Head of caudate nucleus (tissue), 42 donors: ENCODE results near the gene TBC1D10A.

ENCODE experiments used
- DNase-seq, 42 donors: peaks; one replicate each; pipeline versions ENCODE4 v3.0.0 to v3.0.0-alpha.2; 2020 to 2021; ENCODE audit warnings: mixed read lengths in 7 of 42
- intact Hi-C: fragments of 100-400 bp; cut with DNase I; formaldehyde crosslinking; loops from one replicate; pipeline ENCODE4 v1.15.0; 2022

Gene TBC1D10A

DNA sequence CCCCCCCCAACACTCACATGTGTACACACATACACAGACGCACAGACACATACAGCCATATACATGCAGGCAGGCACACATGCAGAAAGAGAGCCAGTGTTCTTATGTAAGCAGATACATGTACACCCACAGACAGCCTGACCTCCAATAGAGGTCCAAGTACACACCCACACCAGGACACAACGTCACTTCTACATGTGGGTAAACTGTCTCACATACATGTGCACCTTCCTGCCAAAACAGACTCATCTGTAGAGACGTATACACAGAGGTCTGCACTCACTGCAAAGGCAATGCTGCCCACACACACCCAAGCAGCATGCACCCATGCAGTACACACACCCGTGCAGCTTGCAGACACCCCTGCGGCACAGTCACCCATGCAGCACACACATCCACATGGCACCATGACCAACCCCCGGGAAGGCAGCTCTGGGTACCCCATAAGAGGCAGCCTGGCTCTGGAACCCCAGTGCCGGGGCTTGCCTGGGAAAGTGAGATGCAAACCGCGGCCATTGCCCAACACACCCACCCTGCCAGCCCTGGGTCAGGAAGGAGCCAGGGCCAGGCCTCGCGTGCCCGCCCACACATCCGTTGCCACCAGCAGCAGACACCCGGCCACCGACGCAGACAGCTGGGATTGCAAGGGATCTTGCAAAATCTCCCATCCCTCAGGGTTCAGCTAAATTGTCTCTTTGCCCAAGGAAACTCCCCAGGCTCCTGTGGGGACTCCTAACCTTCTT is 47.5 kb downstream of the TBC1D10A start:
- DNase-seq: peak in 20 of 42 donors; percentile 27 to 74 (median 48)
- intact Hi-C loops: no loop called here

DNA sequence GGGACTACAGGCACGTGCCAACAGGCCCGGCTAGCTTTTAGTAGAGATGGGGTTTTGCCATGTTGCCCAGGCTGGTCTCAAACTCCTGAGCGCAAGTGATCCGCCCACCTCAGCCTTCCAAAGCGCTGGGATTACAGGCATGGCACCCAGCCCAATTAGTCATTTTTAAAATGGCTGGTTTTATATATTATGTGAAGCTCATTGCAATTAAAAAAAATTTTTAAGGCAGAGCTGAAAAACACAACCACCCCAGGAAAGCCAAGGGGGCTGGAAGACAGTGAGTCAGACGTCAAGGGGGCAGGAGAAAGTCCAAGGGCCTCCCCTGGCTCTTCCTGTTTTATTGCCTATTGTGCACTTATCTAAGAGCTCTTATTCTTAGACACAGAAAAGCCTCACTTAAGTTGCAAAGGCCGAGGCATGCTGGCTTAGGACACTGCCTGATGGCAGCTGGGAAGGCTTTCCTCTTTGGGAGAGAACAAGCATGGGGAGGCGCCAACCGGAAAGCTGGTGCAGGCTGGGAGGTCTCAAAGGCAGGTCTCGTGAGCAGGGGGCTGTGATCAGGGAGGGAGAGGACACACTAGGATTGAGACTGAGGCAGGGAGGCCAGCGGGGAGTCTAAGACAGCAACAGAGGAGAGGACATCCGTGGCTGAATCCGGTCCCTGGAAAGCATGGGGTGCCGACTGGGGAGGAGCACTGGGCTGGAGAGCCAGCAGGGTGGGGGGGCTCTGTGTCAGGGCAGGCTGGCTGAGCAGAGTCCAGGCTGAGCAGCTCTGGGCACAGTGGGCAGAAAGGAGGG is 49.0 kb downstream of the TBC1D10A start:
- intact Hi-C loops: no loop called here
- peak in 10 of 42 donors; percentile 9 to 64 (median 34) for DNase-seq

DNA sequence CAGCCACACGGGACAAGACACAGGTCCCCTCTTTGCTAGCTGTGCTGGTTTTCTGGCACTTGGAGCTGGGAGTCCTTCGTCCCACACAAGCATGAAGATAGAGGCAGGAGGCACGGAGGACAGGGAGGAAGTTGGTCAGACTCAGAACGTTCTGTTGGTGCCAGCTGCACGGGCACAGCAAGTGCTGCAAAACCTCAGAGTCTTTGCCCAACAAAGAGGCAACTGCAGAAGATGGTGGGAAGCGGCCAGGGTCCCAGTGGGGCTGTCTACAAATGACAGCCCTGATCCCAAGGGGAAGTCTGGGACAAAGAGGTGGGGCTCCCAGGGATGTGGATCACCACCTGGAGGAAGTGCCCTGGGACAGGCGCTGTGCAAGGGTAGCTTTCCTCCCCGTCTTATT is 50.7 kb downstream of the TBC1D10A start:
- intact Hi-C loops: no loop called here

DNA sequence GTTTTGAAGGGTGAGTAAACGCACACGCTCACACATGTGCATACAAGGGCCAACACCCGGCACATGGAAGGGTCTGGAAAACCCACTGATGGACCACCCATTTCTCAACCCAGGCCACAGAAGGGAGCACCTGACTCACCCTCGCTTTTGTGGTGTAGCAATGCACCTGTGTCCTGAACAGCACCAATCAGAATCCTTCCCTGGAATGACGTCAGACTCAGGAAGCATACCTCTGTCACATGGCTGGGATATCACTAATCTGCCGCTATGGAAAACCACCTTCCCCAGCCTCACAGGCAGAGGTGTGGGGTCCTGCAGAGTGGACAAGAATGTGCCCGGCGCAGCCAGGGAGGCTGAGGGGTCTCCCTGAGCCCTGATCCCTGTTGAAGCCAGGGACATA is 51.1 kb downstream of the TBC1D10A start:
- intact Hi-C loops: no loop called here
- DNase-seq: no peak

More for the DNA sequence above, 50.7 kb downstream of the TBC1D10A start:
- DNase-seq: no peak

DNA sequence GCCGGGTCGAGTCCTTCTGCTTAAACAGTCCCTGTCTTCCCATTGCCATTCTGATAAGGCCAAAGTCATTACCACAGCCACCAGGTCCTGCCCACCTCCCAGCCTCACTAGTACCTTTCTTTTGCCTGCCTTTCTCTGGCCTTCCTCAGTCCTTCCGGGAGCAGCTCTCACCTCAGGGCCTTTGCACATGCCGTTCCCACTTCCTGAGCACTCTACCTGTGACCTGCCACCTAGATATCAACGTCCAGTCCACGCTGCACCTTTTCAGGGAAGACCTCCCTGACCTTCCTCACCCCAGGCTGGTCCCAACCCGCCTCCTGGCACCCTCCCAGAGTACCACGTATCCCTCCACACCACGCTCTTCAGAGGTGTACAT is 52.3 kb downstream of the TBC1D10A start:
- no peak for DNase-seq
- intact Hi-C loops: no loop called here

DNA sequence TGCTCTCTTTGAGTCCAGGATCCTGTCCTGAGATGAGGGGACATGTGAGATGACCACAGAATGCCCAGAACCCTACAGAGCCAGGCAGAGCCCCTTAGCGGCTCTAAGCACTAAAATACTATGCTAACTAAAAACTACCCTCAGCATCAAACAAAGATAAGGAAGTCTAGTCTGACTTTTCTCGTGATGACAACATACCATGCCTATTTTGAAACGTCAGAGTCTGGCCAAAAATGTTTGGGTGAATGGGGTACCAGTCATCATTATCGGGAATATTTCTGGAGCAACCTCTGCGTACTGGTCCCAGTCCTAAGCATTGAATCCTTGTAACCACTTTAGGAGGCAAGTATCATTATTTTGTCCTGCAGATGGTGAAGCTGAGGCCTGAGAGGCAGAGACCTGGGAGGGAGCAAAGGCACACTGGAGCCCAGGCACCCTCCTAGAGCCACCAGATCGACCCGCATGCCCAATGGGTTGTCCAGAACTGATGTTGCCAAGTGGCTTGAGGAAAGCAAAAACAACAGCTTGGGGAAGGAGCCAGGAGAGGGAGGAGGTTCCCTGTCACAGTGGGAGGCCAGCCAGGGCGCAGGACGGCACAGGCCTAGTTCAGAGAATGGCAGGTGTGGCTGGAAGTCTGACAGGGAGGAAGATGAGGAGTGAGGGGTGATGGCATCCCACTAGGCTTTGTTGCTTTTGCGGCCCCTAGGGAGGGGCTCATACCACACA is 52.9 kb downstream of the TBC1D10A start:
- no peak for DNase-seq
- intact Hi-C loops: no loop called here

DNA sequence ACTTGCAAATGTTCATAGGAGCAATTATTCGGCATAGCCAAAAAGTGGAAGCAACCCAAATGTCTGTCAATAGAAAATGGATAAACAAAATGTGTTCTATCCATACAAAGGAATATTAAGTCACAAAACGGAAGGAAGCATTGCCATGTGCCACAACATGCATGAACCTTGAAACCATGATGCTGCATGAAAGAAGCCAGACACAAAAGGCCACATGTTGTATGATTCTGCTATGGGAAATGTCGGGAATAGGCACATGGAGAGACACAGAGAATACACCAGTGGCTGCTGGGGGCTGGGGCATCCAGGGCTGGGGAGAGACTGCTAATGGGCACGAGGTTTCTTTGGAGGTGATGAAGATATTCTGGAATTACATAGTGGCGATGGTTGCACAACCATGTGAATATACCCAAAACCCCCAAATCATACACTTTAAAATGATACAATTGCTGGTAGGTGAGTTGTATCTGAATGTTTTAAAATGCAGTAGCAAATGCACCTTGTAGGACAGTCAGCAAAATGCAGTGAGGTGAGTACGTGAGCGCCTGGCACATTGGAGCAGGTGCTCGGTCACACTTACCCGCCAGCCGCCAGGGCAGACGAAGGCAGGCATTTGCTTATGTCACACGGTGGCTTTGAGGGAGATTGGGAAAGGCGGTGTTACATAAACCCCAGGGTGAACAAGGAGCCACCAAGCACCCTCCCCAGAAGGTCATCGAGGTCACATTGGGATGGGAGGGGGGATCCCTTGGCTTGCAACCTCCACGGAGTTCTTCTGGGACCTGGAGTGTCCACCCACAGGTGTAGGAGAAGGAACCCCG is 53.8 kb downstream of the TBC1D10A start:
- intact Hi-C loops: no loop called here

DNA sequence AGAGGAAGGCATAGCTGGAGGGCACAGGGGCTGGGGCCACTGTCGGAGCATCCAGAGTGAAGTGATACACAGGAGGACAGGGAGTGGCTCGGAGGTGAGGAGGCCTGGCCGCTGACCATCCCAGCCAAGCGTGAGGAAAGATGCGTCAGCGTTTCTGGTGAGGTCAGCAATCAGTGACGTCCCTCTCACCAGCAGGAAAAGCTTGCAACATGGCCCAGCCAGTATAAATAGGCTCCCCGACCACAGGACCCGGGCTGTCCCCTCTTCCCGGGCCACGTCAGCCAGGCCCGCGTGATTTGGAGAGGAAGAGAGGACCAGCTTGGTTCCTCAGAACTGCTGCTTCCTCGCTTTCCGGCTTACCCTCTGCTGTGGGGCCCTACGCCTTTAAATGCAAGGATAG is 55.9 kb downstream of the TBC1D10A start:
- intact Hi-C loops: no loop called here
- DNase-seq: peak in 38 of 42 donors; percentile 31 to 86 (median 56)

More for the DNA sequence above, 53.8 kb downstream of the TBC1D10A start:
- DNase-seq: no peak

DNA sequence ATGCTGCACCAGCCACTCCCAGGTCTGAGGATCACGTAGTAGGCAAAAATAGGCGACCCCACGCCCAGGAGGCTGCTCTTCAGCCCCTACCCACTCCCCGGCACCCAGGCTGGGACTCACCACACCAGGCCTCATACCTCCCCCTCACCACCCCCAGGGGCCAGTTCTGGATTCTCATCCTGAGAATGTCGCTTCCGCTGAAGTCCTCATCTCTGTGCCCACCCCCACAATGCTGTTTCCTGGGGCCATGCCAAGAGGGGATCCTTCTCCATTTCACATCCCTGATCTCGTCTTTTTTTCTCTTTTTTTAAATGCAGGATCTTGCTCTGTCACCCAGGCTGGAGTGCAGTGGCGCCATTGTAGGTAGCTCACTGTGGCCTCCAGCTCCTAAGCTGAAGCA is 58.4 kb downstream of the TBC1D10A start:
- intact Hi-C loops: no loop called here
- no peak for DNase-seq

DNA sequence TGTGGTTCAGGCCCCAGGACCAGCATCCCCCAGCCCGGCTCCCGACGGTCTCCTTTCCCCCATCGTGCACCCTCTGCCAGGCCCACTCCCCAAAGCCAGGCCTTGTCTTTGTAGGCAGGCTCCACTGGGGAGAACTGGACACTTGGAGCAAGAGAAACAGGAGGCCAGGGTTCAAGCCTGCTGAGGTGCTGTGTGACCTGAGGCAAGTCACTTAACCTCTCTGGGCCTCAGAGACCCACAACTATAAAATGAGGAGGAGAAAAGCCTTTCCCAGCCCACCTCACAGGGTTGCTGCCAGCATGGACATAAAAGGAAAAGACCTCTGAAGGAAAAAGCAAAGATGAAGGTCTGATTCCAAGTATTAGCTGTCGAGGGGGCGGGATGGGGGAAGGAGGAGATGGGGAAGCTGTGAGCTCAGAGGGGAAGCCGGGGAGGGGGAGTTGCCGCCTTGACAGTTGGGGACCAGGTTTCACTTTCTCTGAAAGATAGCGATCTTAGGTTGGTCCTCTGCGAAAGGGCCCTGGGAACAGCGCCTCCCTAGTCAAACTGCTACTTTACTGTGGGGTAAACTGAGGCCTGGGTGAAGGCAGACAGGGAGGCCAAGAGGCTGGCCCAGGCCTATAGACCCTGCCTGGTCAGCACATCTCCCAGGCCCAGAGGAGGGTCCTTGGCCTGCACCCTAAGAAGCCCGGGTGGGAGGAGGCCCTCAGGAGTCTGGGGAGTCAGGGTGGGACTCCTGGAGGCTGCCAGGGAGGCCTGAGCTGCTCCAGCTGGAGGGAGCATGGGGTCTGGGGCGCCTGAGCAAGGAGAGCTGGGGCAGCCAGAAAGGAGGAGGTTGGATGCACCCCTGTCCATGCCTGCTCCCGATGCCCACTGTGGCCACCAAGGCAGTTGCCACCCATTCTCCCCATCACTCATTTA is 59.1 kb downstream of the TBC1D10A start:
- DNase-seq: no peak
- intact Hi-C loops: no loop called here

DNA sequence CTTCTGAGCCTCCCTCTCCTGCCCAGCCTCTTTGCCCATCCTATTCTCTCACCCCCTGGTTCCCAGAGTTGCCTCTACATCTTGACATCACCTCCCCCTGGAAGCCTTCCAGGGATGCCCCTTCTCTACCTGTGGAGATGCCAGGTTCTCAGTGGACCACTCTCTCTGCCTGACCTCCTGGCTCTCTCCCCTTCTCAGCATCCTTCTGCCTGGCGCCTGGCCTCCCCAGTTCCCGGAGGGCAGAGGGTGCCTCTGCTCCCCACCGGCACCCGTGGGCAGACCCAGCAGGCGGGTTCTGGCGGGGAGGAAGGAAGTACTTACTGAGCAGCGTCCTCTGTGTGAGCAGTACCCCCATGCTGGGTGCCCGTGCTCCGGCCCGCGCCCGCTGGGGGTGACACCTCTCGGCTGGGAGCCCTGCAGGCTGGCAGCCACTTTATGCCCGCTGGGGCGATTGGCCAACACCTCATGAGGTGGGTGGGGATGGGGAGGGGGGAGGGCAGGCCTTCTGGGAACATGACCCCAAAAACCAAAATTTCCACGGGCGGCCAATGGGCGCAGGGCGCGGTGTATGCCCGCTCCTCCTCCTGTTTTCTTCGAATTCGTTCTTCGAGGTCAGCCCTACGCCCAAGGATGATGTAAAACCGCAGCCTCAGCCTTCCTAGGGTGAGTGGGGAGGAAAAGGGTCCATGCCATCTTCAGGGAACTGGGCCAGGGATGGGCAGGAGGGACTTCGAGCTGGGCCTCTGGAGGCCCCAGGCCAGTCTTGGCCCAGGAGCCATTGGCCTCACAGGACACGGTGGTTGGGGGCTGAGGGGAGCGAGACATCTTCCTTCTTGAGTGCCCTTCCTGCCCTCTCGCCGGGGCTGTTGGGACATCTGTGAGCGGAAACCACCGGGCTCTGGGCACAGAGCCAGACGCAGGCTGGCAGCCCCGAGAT is 60.0 kb downstream of the TBC1D10A start, which contains the start of gene OSM:
Gene OSM, minus strand, starts transcription at position 407 of the 937 bp plus-strand sequence. Its CDS starts 52 bp downstream, at position 355.
- DNase-seq: peak in 19 of 42 donors; percentile 32 to 70 (median 44)
- intact Hi-C loops: no loop called here

DNA sequence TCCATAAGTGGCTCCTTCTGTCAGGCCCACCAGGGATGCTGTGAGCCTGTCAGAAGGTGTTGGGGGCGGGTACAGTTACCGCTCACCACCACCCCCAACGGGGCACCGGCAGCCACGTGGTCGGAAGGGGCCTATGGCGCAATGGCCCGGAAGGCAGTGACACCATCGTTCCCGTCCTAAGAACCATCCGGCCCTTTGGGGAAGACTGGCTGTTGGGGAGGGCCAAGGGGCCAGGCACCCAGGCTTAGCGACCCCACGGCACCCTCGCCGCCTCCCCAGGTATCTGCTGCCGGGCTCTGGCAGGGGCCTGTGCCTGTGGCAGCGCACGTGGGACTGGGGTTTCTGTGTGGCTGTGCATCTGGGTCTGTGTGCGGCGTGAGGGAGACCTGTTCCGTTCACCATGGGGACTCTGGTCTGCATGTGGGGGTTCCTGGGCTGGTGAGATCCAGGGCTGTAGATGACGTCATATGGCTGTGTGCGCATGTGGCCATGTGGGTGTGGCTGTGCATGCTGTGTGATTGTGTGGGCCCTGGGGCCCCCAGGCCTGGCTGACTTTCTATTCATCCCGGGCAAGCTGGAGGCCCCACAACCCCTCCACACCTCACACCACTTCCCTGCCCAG is 60.8 kb downstream of the TBC1D10A start:
- intact Hi-C loops: no loop called here
- DNase-seq: peak in 18 of 42 donors; percentile 23 to 68 (median 48)

DNA sequence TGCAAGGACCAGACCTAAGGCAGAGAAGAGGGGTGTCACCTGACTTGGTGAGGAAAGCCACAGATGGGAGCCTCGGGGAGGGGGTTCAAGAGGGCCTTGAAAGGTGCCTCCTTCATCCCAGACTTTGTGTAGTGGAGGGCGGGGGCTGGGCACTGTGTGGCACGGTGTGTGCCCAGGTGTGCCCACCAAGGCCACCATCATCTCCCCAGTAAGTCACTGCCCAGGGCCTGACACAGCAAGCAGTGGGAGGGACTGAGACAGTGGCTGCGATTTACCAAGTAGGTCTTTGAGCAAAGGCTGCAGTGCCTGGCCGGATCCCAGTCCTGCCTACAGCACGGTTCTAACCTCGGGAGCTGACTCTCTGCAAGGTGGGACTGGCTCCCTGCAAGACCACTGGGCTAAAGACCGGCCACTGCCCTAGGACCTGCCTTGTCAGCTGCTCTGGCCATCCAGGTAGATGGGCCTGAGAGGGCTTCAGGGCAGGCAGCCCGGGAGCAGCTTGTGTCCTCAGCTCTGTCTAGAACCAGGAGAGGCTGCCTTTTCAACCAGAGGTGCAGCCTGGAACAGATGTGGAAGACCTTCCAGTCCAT is 61.5 kb downstream of the TBC1D10A start:
- DNase-seq: no peak
- intact Hi-C loops: no loop called here

DNA sequence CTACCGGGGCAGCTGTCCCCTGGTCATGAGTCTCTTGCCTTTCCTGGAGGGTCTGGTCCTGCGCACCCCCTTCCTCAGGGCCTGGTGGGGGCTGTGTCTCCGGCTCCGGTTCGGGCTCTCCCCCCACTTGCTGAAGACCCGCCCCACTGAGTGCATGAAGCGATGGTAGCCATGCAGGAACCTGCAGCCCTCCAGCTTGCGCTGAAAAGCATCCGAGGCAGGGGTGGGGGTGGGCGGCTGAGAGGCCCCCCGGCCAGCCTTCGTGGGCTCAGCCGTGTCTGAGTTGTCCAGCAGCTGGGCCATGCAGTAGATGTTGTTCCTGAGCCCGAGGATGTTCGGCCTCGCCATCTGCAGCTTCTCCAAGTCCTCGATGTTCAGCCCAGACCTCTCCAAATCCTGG is 62.9 kb downstream of the TBC1D10A start:
- intact Hi-C loops: no loop called here

DNA sequence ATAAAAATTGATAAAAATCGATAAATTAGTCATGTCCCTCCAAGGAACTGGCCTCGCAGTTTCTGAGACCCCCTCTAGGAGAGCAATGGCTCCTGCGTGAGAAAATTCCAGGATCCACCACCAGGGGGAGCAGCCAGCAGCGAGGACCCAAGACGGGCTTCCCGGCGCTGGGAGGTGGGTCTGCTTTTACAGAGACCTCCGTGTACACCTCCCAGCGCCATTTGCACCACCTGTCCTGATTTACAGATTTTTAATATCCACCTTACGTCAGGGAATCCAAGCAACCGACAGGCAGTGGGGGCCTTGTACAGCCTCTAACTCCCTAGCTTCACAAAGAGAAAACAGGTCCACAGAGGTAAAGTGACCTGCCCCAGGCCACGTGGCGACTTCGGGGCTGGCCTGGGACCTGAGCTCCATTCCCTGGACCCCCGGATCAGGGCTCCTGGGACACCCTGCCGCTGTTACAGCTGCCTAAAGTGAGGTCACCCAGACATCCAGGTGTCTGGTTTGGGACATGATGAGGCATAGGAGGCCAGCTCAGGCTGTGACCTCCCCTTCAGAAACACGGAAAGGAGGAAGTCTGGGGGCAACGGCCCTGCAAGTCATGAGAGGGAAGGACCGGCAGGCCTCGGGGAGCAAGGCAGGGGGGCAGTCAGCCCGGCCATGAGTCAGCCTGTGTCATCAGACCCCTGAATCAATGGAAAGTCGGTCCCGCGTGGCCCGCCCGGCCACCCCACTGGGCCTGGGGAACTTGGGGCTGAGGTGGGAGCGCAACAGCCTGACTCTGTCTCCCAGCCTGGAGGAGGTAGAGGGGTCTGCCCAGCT is 63.6 kb downstream of the TBC1D10A start:
- intact Hi-C loops: no loop called here
- DNase-seq: peak; percentile 60 to 92 (median 82)

More for the DNA sequence above, 62.9 kb downstream of the TBC1D10A start:
- DNase-seq: no peak
